ENCODE measurements around the gene SPINK9. TPM values are rescaled to one million over a fixed set of nuclear protein-coding genes. Genes with fewer than 3 reads are reported as not detected.

SPINK9 gene
- total RNA-seq, 1 donor, result not detected

DNA sequence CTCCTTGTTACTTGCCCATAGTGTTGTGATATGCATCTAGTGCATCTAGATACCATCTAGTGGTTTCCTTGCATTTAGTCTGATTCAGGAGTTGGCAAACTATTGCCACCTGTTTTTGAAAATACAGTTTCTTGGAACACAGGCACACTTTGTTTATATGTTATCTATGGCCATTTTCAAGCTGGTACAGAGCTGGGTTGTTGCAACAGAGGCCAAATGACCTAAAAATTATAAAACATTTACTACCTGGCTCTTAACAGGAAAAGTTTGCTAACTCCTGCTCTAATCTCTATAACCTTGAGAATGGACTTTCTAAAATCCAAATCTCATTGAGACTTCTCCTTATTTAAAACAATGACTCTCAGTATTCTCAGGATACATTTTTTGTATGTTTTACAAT, 29.0 kb downstream of the SPINK9 start:
- DNase-seq (ENCODE audit: low read depth in 2 of 3, low spot score in 2 of 3), result no peak

DNA sequence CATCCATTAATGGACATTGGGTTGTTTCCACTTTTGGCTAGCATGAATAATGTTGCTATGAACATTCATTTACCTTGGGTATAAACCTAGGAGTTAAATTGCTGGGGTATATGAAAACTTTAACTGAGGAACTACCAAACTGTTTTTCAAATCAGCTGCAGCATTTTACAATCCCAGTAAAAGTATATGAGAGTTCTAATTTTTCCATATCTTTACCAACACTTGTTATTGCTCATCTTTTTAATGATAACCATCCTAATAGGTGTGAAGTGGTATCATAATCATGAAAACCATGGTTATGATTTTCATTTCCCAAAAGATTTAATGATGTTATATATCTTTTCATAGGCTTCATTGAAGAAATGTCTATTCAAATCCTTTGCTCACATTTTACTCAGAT, 32.9 kb downstream of the SPINK9 start:
- no peak for DNase-seq (ENCODE audit: low read depth in 2 of 3, low spot score in 2 of 3)

DNA sequence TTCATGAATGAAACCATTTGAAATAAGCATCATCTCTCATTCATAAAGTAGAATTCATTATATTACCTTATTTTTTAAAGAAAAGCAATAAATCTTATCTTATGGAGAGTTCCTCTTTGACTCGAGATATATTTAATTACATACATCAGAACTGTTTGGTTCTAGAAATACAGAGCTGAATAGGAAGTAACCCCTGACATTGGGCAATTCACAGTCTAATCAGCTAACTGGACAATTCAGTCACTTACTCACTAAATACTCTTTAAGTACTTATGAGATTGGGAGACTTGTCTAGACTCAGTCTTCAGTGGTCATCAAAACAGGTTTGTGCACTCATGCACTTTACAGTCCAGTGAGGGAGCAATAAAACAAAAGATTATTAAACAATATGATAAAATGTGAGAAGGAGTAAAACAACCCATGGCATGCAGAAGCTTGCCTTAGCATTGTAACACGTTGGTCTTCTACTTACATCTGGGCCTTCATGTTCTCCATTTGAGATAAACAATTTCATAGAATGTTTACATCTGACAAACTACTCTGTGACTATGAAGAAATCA, 36.9 kb downstream of the SPINK9 start:
- DNase-seq (ENCODE audit: low read depth in 2 of 3, low spot score in 2 of 3), result no peak

DNA sequence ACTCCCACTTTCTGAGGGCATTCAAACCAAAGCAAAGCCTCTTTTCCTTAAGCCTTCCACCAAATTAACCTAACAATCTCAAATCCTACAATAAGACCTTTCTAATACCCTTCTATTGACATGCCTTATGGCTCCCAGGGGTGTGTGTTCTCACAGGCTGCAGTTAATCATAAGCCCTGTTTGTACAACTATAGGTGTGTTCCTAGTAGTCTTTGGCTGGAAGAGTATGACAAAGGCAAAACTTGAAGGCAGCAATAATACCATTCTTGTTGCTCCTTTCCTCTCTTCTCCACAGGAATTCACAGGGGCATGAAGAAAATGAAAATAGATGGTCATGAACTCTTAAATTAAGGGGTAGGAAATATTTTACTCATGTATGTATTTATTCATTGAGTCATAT, 37.5 kb downstream of the SPINK9 start:
- DNase-seq (ENCODE audit: low read depth in 2 of 3, low spot score in 2 of 3), result no peak

DNA sequence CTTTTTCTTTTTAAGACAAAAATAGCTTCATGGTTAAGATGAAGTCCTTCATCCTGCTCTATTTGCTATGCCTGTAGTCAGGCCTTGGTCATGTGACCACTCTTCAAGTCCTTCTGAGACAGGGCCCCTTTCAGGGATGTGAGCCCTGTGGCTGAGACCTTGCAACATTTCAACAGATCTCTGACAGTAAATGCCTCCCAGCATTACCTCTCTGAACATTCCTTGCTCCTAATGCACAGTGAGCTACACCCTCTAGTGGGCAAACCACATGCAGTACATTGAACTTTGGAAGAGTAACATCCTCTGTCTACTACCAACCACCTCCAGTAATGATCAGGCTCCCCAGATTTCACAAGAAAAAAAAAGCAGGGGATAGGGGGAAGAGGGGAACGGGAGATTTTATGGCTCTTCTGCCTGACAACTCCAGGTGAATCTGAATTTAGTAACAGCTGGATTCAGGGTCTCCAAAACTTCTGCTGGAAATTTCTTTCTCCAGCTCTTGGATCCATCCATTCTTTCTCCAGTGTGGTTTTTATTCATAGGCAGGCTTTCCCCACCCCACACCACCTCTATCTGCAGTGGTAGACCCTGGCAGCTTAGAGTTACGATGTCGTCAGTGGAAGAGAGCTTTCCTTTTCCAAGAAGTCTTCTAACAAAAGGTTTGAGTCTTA, 39.5 kb downstream of the SPINK9 start:
- DNase-seq (ENCODE audit: low read depth in 2 of 3, low spot score in 2 of 3), result peak in 2 of 3 donors; percentile 24 to 55

DNA sequence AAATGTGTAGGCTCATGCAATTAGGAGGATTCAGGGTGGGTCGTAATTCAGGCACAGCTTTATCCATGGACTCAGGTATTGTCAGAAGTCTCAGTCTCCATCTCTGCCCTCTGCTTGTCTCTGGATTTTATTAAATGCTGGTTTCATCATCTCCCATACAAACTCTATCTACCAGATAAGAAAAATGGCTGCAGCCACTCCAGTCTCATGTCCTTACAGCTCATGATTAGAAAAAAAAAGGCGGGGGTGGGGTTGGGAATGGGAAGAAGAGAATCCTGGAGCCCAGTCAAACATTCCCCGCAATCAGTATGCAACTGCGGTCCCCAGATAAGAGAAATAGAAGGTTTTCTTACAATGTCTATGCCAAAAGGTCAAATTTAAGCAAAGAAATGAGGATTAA, 40.8 kb downstream of the SPINK9 start:
- no peak for DNase-seq (ENCODE audit: low read depth in 2 of 3, low spot score in 2 of 3)

DNA sequence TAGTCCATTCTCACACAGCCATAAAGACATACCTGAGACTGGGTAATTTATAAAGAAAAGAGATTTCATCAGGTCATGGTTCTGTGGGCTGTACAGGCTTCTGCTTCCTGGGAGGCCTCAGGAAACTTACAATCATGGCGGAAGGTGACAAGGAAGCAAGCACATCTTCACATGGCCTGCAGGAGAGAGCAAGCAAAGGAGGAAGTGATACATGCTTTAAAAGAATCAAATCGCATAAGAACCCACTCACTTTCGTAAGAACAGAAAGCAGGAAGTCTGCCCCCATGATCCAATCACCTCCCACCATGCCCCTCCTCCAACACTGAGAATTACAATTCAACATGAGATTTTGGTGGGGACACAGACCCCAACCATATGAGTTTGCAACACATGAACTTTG, 43.3 kb downstream of the SPINK9 start:
- DNase-seq (ENCODE audit: low read depth in 2 of 3, low spot score in 2 of 3), result no peak

DNA sequence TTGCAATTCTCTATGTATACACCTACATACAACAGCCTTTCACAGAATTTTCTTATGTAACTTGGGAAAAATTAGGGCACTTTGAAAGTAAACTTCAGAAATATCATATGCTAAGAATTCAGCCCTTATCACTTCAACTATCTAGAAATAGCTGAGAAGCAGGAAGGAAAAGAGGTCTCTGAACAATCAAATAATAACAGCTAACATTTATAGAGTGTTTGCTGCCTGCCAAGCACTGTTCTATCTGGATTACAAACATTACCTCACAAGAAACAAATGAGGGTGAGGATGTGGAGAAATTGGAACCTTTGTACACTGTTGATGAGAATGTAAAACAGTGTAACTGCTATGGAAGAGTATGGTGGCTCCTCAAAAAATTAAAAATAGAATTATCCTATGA, 44.0 kb downstream of the SPINK9 start:
- no peak for DNase-seq (ENCODE audit: low read depth in 2 of 3, low spot score in 2 of 3)

DNA sequence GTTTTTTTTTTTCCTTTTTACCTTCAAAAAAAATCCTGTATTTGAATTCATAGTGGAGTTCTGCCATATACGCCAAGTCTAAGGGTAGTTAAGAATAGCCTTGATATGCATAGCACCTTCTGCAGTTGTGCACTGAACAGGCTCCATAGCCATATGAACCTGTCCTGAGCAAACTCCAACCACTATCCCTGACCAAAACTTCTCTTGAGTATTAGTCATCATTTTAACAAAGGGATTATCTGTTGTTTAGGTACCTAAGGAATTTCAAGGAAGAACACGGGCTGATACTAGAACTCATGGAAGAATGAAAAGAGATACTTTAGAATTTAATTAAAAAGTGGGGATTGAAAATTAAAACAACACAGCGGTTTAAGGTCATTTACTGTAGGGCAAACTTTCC, 46.5 kb downstream of the SPINK9 start:
- DNase-seq (ENCODE audit: low read depth in 2 of 3, low spot score in 2 of 3), result no peak

DNA sequence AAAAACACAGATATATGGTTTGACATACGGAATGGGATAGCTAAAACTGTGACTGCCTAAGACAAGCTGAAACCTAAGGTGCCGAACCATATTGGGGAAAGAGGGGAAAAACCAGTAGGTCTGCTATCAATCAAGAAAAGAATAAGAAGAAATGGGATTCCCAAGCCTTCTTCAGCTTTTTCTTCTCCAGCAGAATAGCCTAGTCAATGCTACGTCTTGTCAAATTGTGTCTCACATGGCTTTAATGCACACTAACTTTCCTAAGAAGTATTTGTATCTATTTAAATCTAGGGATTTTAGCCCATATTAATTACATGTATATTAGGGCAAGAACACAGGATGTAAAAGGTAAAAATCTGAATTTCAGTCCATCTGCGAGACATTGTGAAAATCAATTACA, 47.6 kb downstream of the SPINK9 start:
- DNase-seq (ENCODE audit: low read depth in 2 of 3, low spot score in 2 of 3), result no peak

DNA sequence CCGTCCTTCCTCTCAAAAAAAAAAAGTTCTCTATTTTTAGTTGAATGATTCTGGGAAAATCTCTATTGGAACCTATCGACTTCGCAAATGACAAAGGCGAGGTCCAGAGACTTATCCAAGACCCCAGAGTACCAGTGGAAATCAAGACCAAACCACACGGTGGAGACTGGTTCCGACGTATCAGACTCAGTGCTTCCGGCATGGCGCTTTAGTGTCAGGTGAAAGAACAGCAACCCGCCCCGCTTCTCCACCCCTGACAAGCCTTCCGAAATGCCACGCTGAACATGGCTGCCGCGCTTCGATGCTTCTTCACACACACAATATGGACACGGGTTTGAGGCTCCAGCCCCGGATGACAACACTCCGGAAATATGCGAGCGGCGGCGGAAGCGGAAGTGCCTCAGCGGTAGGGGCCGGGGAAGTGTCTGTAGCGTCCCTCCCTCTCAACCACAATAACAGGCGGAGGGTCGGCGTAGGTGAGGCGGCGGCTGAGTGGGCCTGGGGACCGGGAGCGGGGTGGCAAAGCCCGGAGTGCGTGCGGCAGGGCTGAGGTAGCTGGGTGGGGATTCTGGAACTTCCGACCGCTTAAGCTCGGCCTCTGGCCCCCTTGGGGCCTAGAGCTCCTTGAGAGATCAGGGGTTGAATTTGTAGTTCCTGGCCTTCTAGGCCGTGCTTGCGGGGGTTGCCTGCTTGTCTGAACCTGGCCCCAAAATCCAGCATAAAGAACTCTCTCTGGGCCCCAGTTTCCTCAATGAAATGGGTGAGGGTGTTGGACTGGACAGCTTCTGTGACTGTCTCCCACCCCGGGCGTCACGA, 48.4 kb downstream of the SPINK9 start, which contains the start of gene FBXO38:
TSS of gene FBXO38 (plus strand) at position 395 of the 816 bp plus-strand sequence. CDS start 10,819 bp downstream, outside the sequence.
- peak; percentile 91 to 99 (median 99) for DNase-seq (ENCODE audit: low read depth in 2 of 3, low spot score in 2 of 3)

DNA sequence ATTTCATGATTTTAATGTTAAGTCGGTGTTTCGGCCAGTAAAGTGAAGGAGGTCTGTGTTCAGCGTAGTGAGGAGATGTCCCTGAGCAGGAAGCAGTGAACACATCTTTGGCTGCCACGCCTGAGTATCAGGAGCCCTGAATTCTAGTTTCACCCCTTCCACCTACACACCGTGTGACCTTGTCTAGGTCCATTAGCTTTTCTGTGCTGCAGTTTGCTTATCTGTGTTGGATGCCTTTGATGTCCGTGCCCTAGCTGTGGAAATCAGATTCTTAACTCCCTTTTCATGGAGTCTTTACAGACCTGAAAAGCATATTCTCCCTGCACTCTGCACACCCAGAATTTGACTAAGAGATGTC, 49.0 kb downstream of the SPINK9 start:
- DNase-seq (ENCODE audit: low read depth in 2 of 3, low spot score in 2 of 3), result no peak

DNA sequence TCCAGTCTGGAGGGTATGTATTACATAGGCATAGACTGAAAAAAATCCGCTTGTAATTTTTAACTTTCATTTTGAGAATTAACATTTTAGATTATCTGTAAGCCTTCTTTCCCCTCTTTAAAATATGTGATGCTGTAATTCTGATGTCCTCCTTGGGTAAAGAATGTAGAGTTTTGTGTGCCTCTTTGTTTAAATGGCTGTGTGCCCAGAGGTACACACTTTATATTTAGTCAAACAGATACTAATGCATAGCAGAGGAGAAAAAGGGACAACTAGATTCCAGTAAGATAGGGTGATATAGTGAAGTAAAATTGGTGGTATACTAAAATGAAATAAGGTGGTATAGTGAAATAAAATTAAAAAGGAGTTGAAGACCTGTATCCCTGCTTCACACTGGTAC, 49.7 kb downstream of the SPINK9 start:
- no peak for DNase-seq (ENCODE audit: low read depth in 2 of 3, low spot score in 2 of 3)

DNA sequence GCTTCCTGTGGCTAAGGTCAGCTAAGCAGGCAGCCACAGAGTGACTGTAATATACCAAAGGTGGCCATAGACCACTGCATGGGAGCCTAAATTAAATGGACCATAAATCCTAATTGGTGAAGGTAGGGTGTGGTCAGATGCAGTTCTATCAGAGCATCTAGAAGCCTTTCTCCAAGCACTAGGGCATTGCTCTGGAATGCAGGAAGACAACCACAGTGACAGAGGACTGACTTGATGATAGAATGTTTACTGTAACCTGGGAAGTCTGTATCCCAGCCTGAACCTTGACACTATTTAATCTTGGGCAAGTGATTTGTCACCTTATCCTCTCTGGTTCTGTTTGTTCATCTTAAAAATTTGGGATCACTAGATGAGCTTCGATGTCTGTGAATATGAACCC, 50.7 kb downstream of the SPINK9 start:
- DNase-seq (ENCODE audit: low read depth in 2 of 3, low spot score in 2 of 3), result no peak

DNA sequence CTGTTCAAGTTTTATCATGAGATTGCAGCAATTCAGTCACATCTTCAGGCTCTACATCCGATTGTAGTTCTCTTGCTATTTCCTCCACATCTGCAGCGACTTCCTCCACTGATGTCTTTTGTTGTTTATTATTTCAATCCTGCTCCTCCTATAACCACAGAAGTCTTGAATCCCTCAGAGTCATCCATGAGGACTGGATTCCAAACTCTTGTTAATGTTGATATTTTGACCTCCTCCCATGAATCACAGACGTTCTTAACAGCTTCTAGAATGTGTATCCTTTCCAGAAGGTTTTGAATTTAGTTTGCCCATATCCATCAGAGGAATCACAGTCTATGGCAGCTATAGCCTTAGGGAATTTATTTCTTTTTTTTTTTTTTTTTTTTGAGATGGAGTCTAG, 52.0 kb downstream of the SPINK9 start:
- no peak for DNase-seq (ENCODE audit: low read depth in 2 of 3, low spot score in 2 of 3)

DNA sequence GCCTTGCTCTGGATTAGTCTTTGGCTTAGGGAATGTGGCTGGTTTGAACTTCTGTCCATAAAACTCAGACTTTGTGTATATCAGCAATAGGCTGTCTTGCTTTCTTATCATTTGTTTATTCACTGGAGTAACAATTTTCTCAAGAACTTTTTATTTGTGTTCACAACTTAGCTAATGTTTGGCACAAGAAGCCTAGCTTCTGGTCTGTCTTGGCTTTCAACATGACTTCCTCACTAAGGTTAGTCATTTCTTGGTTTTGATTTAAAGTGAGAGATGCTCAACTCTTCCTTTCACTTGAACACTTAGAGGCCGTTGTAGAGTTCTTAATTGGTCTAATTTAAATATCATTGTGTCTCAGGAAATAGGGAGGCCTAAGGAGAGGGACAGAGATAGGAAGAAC, 53.3 kb downstream of the SPINK9 start:
- DNase-seq (ENCODE audit: low read depth in 2 of 3, low spot score in 2 of 3), result no peak

Small RNAs within 50 kb of the gene (small RNA-seq; reads per million reads assigned to genes)
- not detected for gene RF00017

Other genes with a start within 250 kb of the SPINK9 start
- gene SPINK14, start 167.0 kb upstream of the SPINK9 start, total RNA-seq, result not detected
- not detected for gene SPINK6, start 132.5 kb upstream of the SPINK9 start, total RNA-seq
- gene MARCOL, start 97.0 kb upstream of the SPINK9 start, total RNA-seq, result not detected
- gene SPINK13, start 66.8 kb upstream of the SPINK9 start, total RNA-seq, result not detected
- not detected for gene SPINK7, start 23.1 kb upstream of the SPINK9 start, total RNA-seq
- 28.8 TPM for gene FBXO38, start 48.4 kb downstream of the SPINK9 start, total RNA-seq

Measured in hematopoietic multipotent progenitor cell (in vitro differentiated cells).